ENCODE measurements around the gene AFF4.
A peak's percentile ranks its signal among the peaks of the same experiment; 100 is the strongest.
"Not testable (repeated sequence)": the region's sequence is repeated elsewhere in the genome, so short reads cannot be mapped to it uniquely, and the experiment has no call there.

Gene AFF4

DNA sequence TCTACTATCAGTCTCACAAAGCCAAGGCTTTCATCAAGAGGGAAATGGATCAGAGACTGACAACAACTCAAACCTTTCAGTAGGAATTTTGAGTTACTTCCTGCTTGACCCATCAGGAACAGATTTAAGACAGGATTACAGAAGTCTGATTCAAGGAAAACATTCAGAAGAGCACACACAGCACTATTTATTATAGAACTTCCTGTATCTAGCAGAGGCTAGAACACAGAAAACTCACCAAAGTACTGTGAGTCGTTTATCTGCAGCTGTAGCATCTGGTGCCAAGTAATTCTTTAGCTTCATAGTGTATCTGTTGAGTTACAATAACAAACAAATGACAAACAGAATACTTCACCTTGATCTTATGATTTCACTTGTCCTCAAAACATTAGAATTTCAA lies 76.2 kb downstream of the AFF4 start:
- DNase-seq = no peak

- DNase-seq = no peak
Observed at GRCh38 chr5:132886064-132886823, 77.2 kb downstream of the AFF4 start.

- no peak for DNase-seq
Observed at GRCh38 chr5:132884548-132884947, 78.9 kb downstream of the AFF4 start.

GRCh38 chr5:132883261-132883834 lies 80.1 kb downstream of the AFF4 start:
- peak; percentile 49 for DNase-seq

GRCh38 chr5:132877938-132878337 lies 85.5 kb downstream of the AFF4 start:
- DNase-seq = no peak

DNA sequence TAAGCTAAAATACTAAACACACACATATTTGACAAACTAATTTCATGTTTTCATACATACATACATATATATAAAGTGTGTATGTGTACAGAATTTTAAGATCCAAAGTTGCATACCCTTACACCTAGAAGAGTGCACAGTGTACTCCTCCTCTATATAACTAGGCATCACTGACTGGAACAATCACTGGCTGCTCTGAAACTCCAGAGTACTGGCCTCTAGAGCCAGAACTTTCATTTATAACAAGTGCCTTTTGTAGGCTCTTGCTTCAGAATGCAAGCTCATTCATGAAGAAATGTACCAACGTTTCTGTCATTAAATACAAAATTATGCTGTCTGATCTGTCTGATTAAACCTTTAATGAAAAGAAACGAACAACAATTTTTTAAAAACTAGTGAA lies 86.0 kb downstream of the AFF4 start:
- no peak for DNase-seq

GRCh38 chr5:132876020-132876759 lies 87.2 kb downstream of the AFF4 start:
- DNase-seq = no peak

- no peak for DNase-seq
Observed at GRCh38 chr5:132873930-132874271, 89.5 kb downstream of the AFF4 start.

- no peak for DNase-seq
Observed at GRCh38 chr5:132873119-132873929, 90.1 kb downstream of the AFF4 start, which contains the start of gene LEAP2. LEAP2 (plus strand) TSS chr5:132873668; CDS start chr5:132873695, 27 bp downstream.

GRCh38 chr5:132872788-132873118 lies 90.7 kb downstream of the AFF4 start:
- DNase-seq = no peak

DNA sequence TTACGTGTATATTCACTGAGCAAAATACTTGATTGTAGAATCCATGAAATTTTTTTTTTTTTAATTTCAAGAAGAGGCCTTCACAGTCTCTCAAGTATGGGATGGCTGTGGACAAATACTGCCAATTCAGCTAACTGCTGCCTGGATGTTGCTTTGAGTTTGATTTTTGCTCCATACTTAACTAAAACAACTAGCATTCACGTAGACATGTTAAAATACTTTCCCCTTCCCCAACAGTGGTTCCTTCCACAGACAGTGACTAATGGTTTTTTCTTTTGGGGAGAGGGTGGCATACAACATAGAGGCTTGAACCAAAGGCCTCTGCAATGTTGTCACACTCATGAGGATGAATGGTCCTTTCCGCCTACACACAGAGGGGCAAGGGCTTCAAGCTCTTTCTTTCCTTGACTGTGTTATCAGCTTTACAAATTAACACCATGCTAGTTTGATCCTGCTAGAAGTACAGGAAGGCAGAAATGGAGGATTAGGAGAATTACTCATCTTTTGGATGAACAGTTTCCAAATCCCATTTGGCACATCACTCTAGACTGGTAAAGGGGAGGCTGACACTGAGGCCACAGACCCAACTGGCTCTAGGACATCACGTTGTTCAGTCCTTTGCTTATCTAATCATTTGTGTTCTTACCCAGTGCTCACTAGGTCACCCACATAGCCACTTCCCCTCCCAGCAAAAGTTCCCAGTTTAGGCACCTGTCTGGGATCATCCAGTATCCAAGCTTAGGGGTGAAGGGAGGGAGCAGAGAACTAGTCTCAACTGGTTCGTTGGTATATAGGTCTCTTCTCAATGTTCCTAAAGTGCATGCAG lies 91.8 kb downstream of the AFF4 start:
- DNase-seq = no peak

DNA sequence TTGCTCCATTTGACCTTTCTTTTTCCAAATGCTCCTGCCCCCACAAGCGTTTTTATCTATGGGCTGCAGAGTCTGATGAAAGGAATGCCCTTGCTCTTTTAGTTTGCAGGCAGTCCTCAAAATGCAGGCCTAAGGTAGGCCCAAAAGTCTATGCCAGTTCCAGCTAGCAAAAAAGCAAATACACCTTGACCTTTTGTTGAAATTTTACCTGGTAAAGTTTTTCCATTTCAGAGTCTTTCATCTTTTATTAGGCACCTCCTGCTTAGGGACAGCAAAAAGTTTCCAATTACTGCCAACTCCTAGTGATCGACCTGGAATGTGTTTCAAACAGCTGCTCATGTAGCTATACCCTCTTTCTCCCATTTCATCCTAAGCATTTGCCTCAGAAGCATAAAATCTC lies 92.6 kb downstream of the AFF4 start:
- DNase-seq = no peak

- DNase-seq = no peak
Observed at GRCh38 chr5:132868754-132869153, 94.7 kb downstream of the AFF4 start.

GRCh38 chr5:132867046-132867451 lies 96.4 kb downstream of the AFF4 start:
- DNase-seq = no peak

GRCh38 chr5:132866342-132867045 lies 96.9 kb downstream of the AFF4 start, which contains the start of the genes GDF9 and UQCRQ:
GDF9 (minus strand) TSS chr5:132866469; CDS start chr5:132864533, 1,936 bp downstream.
UQCRQ (plus strand) TSS chr5:132866642; CDS start chr5:132866882, 240 bp downstream.
- DNase-seq = peak; percentile 98

DNA sequence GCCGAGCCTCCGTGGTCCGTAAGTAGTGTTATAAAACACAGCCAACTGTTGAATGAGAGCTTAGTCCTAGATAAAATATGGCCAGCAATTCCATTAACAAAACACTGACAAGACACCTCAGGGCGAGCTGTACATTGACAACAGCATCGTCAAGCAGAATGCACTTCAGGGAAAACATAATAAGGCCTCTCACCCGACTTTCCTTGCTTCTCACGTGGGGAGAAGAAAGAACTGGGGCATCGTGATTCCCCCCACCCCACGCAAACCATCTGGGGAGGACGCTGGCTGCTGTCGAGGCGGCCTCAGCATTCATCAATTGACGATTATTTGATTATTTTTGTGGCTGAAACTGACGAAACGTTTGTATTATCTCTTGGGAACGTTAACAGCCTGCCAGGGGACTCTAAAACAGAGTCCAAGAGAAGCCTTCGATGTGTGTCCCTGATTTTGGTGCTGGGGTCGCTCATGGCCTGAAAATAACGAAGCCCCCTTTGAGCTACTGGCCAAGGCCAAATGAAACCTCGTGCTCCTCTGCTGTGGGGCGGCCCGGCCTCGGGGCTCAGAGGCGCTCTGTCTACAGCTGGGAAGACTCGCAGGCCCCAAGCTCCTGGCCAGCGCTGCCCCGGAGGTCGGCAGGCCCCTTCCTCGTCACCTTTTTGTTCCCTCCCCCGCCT lies 97.6 kb downstream of the AFF4 start:
- DNase-seq = no peak

DNA sequence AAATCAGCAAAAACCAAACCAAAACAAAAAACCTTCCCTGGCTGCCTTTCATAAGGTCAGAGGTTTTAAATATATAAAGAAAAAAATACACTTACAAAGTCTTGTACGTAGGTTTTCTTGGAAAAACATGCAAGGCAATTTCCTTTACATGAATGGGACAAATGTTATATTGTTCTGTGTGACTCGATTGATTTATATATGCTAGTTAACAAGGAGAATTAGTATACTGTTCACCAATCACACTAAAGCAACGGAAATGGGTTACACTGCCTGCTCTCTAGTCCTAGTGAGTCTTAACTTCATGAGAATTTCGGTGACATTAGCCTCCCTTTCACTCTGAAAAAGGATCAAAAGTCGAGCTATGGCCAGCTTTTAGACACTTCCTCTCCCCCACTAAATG lies 102.7 kb downstream of the AFF4 start:
- DNase-seq = no peak

GRCh38 chr5:132859889-132860437 lies 103.5 kb downstream of the AFF4 start:
- DNase-seq = no peak

GRCh38 chr5:132856011-132856410 lies 107.4 kb downstream of the AFF4 start:
- no peak for DNase-seq

- DNase-seq = not testable (repeated sequence)
Observed at GRCh38 chr5:132854992-132855391, 108.4 kb downstream of the AFF4 start.

- DNase-seq = no peak
Observed at GRCh38 chr5:132854301-132854700, 109.1 kb downstream of the AFF4 start.

All from left hindlimb (tissue), 1 donor.